ENCODE measurements around the gene SHPK.

DNA sequence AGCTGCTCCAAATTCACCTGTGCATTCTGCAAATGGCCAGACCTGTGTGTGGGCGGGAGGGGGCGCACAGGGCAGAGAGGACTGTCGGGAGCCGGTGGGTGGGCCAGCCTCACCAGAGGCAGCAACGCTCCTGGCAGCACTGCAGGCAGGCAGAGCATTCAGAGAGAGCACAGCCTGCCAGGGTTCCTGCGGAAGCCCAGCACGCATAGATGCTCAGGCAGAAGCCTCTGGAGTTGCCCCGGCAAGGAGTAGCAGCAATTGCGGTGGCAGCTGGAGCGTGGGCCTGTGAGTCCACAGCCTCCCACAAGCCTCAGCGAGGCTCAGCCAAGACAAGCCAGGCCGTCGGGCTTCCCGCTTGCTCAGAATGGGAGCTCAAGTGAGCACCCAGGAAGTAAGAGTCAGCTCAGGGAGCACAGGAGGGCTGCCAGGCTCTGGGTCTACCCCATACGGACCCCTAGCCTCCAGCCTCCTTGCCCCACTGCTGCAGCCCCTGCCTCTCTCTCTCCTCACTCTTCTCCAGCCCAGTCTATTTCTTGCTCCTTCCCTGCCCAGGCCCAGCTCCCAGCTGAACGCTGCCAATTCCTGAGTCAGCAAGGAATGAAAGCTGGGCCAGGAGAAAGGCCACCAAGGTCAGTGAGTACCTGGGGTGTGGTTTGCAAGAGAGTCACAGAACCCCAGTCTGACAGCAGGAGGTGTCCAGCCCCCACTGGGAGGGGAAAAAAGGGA lies 42.2 kb upstream of the SHPK start:
- TF ChIP-seq CTCF (conservative IDR thresholded peaks at IDR 0.05; ENCODE audit: low read depth, low read length) (no peak), EZH2 (IDR thresholded peaks at IDR 0.05; ENCODE audit: borderline replicate concordance, low read depth, low read length, poor library complexity, severe bottlenecking) (no peak)
